Fibroblast of lung (primary cell): ENCODE results near the gene ABCA5. TPM values are rescaled to one million over a fixed set of nuclear protein-coding genes. Genes with fewer than 3 reads are reported as not detected.

Experiments used
- DNase-seq, 2 donors: peaks; one replicate each; pipeline versions ENCODE4 v3.0.0 to v3.0.0-alpha.2; 2010; ENCODE audit warnings: low read depth in 2 of 2
- H2AFZ ChIP-seq: 2 replicates; pipeline ENCODE4 v1.5.1; 2012; ENCODE audit warnings: low read length, control low read depth, inconsistent platforms
- H3K27ac ChIP-seq: 2 replicates; pipeline ENCODE4 v1.5.1; 2011; ENCODE audit warnings: low read length, control low read depth; ENCODE audit not compliant: insufficient read depth
- H3K27me3 ChIP-seq: 2 replicates; pipeline ENCODE4 v1.5.1; 2011; ENCODE audit warnings: mild to moderate bottlenecking, low read length; ENCODE audit not compliant: control insufficient read depth, insufficient read depth
- H3K36me3 ChIP-seq: 2 replicates; pipeline ENCODE4 v1.5.1; 2011; ENCODE audit warnings: low read length; ENCODE audit not compliant: control insufficient read depth, insufficient read depth
- H3K4me1 ChIP-seq: 2 replicates; pipeline ENCODE4 v1.5.1; 2011; ENCODE audit warnings: low read length; ENCODE audit not compliant: control insufficient read depth, insufficient read depth; ENCODE audit errors: extremely low read depth
- H3K4me2 ChIP-seq: 2 replicates; pipeline ENCODE4 v1.5.1; 2011; ENCODE audit warnings: low read length, control low read depth; ENCODE audit not compliant: insufficient read depth; ENCODE audit errors: extremely low read depth
- H3K4me3 ChIP-seq, 4 experiments: fragments of 200-600 bp in 1 of 4; sonication (generic) in 1 of 4; replicated peaks in 1 of 4; 2 replicates each; pipeline ENCODE4 v1.5.1; 2011 to 2016; ENCODE audit warnings: low read length in 4 of 4, low read depth in 3 of 4, mild to moderate bottlenecking in 3 of 4, control low read depth in 2 of 4, inconsistent platforms in 1 of 4, mixed read lengths in 1 of 4; ENCODE audit not compliant: insufficient read depth in 1 of 4; ENCODE audit errors: control extremely low read depth in 1 of 4
- H3K79me2 ChIP-seq: 2 replicates; pipeline ENCODE4 v1.5.1; 2012; ENCODE audit warnings: mild to moderate bottlenecking, low read length, inconsistent platforms; ENCODE audit not compliant: control insufficient read depth, insufficient read depth
- H3K9ac ChIP-seq: 2 replicates; pipeline ENCODE4 v1.5.1; 2011; ENCODE audit warnings: mild to moderate bottlenecking, low read length, control low read depth; ENCODE audit not compliant: insufficient read depth
- H3K9me3 ChIP-seq: 2 replicates; pipeline ENCODE4 v1.5.1; 2012; ENCODE audit warnings: low read depth, low read length; ENCODE audit not compliant: control insufficient read depth, insufficient read depth
- H4K20me1 ChIP-seq: 2 replicates; pipeline ENCODE4 v1.5.1; 2011; ENCODE audit warnings: low read length; ENCODE audit not compliant: control insufficient read depth, insufficient read depth; ENCODE audit errors: extremely low read depth
- EZH2 ChIP-seq: IDR thresholded peaks from 2 replicates; pipeline ENCODE4 v1.5.1; 2012; ENCODE audit warnings: low read length, control low read depth, mild to moderate bottlenecking; ENCODE audit errors: missing control alignments
- polyA plus RNA-seq, 2 donors: library from polyadenylated mRNA; depleted of rRNA in 1 of 2; stranded (reverse) in 1 of 2; unstranded in 1 of 2; fragments of >200 nt; gene quantifications; 2 replicates each; pipeline ENCODE4 v1.2.1, GENCODE V29; 2011 to 2012; ENCODE audit warnings: missing spikeins in 1 of 2
- total RNA-seq: library from RNA; depleted of rRNA; stranded (reverse); fragments of >200 nt; gene quantifications from 2 replicates; pipeline ENCODE4 v1.2.1, GENCODE V29; 2014
- TF ChIP-seq, protein P1 (sequence below), 2 donors: IDR thresholded peaks in 1 of 2; conservative IDR thresholded peaks in 1 of 2; 1 replicate in 1 of 2; 2 replicates in 1 of 2; pipeline ENCODE4 v1.5.1; 2011 to 2012; ENCODE audit warnings: low read length in 2 of 2, control low read depth in 1 of 2, inconsistent platforms in 1 of 2, low read depth in 1 of 2, mild to moderate bottlenecking in 1 of 2

Gene ABCA5
- total and polyA plus RNA-seq, 2 donors (not counting 1 experiment from before 2014, with no cell fraction given), result 13.1 to 17.5 TPM

DNA sequence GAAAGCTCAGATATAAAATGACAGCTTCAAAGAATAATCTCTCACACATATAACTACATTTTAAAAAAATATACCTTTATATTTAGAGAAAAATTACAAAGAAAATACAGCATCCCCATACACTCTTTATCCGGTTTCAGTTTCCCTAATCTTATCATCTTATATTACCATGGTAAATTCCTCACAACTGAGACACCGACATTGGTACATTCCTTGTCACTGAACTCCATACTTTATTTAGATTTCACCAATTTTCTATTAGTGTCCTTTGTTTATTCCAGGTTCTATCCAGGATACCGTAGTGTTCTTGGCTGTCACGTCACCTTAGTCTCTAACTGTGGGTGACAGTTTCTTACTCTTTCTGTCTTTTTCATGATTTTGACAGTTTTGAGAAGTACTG is 76.3 kb downstream of the ABCA5 start:
- no peak overlapping the region for H3K9ac ChIP-seq
- no peak overlapping the region for H3K27ac ChIP-seq
- no peaks in the 10 kb centered on the region for H3K36me3 ChIP-seq
- H3K9me3 ChIP-seq, result no peaks in the 10 kb centered on the region
- no peak overlapping the region for H3K4me3 ChIP-seq
- H3K27me3 ChIP-seq, result no peaks in the 10 kb centered on the region
- peak overlapping the region; percentile 55 for H2AFZ ChIP-seq
- H3K4me1 ChIP-seq, result no peaks in the 10 kb centered on the region
- no peak for TF ChIP-seq EZH2
- TF ChIP-seq, protein P1, sequence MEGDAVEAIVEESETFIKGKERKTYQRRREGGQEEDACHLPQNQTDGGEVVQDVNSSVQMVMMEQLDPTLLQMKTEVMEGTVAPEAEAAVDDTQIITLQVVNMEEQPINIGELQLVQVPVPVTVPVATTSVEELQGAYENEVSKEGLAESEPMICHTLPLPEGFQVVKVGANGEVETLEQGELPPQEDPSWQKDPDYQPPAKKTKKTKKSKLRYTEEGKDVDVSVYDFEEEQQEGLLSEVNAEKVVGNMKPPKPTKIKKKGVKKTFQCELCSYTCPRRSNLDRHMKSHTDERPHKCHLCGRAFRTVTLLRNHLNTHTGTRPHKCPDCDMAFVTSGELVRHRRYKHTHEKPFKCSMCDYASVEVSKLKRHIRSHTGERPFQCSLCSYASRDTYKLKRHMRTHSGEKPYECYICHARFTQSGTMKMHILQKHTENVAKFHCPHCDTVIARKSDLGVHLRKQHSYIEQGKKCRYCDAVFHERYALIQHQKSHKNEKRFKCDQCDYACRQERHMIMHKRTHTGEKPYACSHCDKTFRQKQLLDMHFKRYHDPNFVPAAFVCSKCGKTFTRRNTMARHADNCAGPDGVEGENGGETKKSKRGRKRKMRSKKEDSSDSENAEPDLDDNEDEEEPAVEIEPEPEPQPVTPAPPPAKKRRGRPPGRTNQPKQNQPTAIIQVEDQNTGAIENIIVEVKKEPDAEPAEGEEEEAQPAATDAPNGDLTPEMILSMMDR (conservative IDR thresholded peaks at IDR 0.05 in 1 of 2, IDR thresholded peaks at IDR 0.05 in 1 of 2; ENCODE audit: low read depth in 1 of 2, low read length in 2 of 2), result no peak
- H3K4me2 ChIP-seq, result no peak overlapping the region
- no peaks in the 10 kb centered on the region for H3K79me2 ChIP-seq
- no peaks in the 10 kb centered on the region for H4K20me1 ChIP-seq
- DNase-seq, result peak in 1 of 2 donors; percentile 44

DNA sequence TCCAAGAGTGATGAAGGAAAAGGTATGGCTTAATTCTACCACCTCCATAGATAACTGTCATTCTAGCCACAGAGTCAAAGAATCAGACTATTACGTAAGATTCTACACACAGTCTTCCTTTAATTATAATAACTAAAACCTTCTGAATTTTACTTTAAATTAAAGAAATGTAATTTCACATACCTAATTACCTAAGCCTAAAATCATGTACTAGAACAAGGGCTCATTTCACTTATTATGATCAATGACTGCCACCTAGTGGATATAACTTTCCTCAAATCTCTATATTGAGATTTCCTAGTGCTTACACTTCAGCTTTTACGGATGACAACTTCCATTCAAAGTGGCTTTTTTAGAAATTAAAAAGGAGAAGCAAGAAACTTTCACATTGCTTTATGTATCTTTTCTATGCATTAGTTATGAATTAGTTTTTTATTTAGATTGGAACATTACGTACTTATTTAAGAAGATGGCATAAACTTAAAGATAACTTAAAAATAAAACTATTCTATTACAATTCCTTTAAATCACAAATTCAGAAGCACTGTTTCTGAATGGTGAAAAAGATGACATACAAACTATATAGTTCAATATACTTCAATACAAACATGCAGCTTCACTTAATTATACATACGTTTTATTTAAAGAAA is 80.1 kb downstream of the ABCA5 start:
- TF ChIP-seq, protein P1 (conservative IDR thresholded peaks at IDR 0.05 in 1 of 2, IDR thresholded peaks at IDR 0.05 in 1 of 2; ENCODE audit: low read depth in 1 of 2, low read length in 2 of 2), result peak; percentile 15 to 38
- TF ChIP-seq EZH2, result no peak
- H3K9ac ChIP-seq, result no peak overlapping the region
- H3K9me3 ChIP-seq, result no peaks in the 10 kb centered on the region
- H3K4me2 ChIP-seq, result no peak overlapping the region
- H3K27me3 ChIP-seq, result no peaks in the 10 kb centered on the region
- H3K79me2 ChIP-seq, result no peaks in the 10 kb centered on the region
- H3K27ac ChIP-seq, result no peak overlapping the region
- H2AFZ ChIP-seq, result no peak overlapping the region
- H3K4me3 ChIP-seq, result no peak overlapping the region
- H4K20me1 ChIP-seq, result no peaks in the 10 kb centered on the region
- no peaks in the 10 kb centered on the region for H3K4me1 ChIP-seq
- no peaks in the 10 kb centered on the region for H3K36me3 ChIP-seq
- peak; percentile 36 to 76 for DNase-seq

DNA sequence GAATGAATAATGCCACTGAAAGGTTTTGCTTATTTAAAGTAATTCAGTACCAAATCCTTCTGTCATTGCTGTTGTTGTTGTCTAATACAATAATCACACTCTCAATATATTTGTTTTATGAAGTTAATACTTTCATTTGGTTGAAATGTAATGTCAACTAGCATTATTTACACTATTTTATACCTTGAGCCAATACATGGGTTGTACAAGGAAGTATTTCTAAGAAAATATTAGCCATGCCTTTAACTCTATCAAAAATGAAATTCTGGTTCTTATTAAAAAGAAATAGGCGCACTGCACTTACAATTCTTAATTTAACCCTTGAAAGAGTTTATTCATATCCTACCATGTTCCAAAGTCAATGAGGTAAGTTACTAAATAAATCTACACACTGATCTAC is 80.7 kb downstream of the ABCA5 start:
- Histone ChIP-seq H3K27ac (no peak overlapping the region), H3K79me2 (no peaks in the 10 kb centered on the region), H3K4me3 (no peak overlapping the region), H3K4me2 (no peak overlapping the region), H2AFZ (no peak overlapping the region), H3K9ac (no peak overlapping the region), H4K20me1 (no peaks in the 10 kb centered on the region), H3K9me3 (no peaks in the 10 kb centered on the region), H3K27me3 (no peaks in the 10 kb centered on the region), H3K4me1 (no peaks in the 10 kb centered on the region), H3K36me3 (no peaks in the 10 kb centered on the region)
- TF ChIP-seq EZH2, result no peak
- TF ChIP-seq, protein P1 (conservative IDR thresholded peaks at IDR 0.05 in 1 of 2, IDR thresholded peaks at IDR 0.05 in 1 of 2; ENCODE audit: low read depth in 1 of 2, low read length in 2 of 2), result no peak
- DNase-seq, result no peak
